ENCODE results near the gene LENG8.

GRCh38 chr19:54455786-54456422 is 6.9 kb downstream of the LENG8 start:
- no peak for TF ChIP-seq EZH2 (IDR thresholded peaks at IDR 0.05)
- TF ChIP-seq CTCF (IDR thresholded peaks at IDR 0.05 in 2 of 3, conservative IDR thresholded peaks at IDR 0.05 in 1 of 3; ENCODE audit: borderline replicate concordance in 1 of 3, insufficient read depth in 1 of 3, low read depth in 2 of 3, low read length in 2 of 3) = no peak
- no peak for TF ChIP-seq POLR2AphosphoS5 (IDR thresholded peaks at IDR 0.05; ENCODE audit: low read depth, low read length)
- TF ChIP-seq JUND (IDR thresholded peaks at IDR 0.05) = no peak
- TF ChIP-seq POLR2A (IDR thresholded peaks at IDR 0.05; ENCODE audit: borderline replicate concordance, extremely low read depth, insufficient read depth, insufficient read length) = no peak
- TF ChIP-seq EGR1 (IDR thresholded peaks at IDR 0.05; ENCODE audit: low read depth) = no peak
- TF ChIP-seq MAX (IDR thresholded peaks at IDR 0.05) = no peak
- no peak for TF ChIP-seq ZFX (IDR thresholded peaks at IDR 0.05)

All from HCT116 (cell line).